ENCODE data around the gene ZYG11A. TPM values are rescaled to one million over a fixed set of nuclear protein-coding genes. Genes with fewer than 3 reads are reported as not detected.

The ZYG11A gene
- total RNA-seq, 1 donor from 2014 or later = 0.19 TPM

- H3K27me3 Mint-ChIP-seq (ENCODE audit: low read depth) = peaks cover 23% of the 10 kb centered on the region
- no peak for TF ChIP-seq CTCF (conservative IDR thresholded peaks at IDR 0.05)
- no peak overlapping the region for H3K4me3 Mint-ChIP-seq
- H3K27ac Mint-ChIP-seq (ENCODE audit: unreplicated experiment) = no peak overlapping the region
- peaks cover 5% of the 10 kb centered on the region for H3K9me3 Mint-ChIP-seq
- no peak for DNase-seq (ENCODE audit: low read depth, low spot score)
- peaks cover 3% of the 10 kb centered on the region for H3K4me1 Mint-ChIP-seq
- H3K36me3 Mint-ChIP-seq (ENCODE audit: low read depth) = peaks cover 5% of the 10 kb centered on the region
Observed at GRCh38 chr1:52915855-52916220, 73.3 kb downstream of the ZYG11A start.

- H3K9me3 Mint-ChIP-seq = peaks cover 5% of the 10 kb centered on the region
- H3K4me3 Mint-ChIP-seq = no peak overlapping the region
- no peak for DNase-seq (ENCODE audit: low read depth, low spot score)
- peaks cover 28% of the 10 kb centered on the region for H3K27me3 Mint-ChIP-seq (ENCODE audit: low read depth)
- no peak for TF ChIP-seq CTCF (conservative IDR thresholded peaks at IDR 0.05)
- H3K36me3 Mint-ChIP-seq (ENCODE audit: low read depth) = peaks cover 5% of the 10 kb centered on the region
- H3K27ac Mint-ChIP-seq (ENCODE audit: unreplicated experiment) = no peak overlapping the region
- peaks cover 3% of the 10 kb centered on the region for H3K4me1 Mint-ChIP-seq
Observed at GRCh38 chr1:52916241-52916975, 73.8 kb downstream of the ZYG11A start.

- Mint-ChIP-seq H3K27ac (ENCODE audit: unreplicated experiment) (no peak overlapping the region), H3K36me3 (ENCODE audit: low read depth) (peaks cover 5% of the 10 kb centered on the region), H3K4me3 (no peak overlapping the region), H3K9me3 (peaks cover 5% of the 10 kb centered on the region), H3K27me3 (ENCODE audit: low read depth) (peaks cover 35% of the 10 kb centered on the region), H3K4me1 (peaks cover 3% of the 10 kb centered on the region)
- no peak for TF ChIP-seq CTCF (conservative IDR thresholded peaks at IDR 0.05)
- DNase-seq (ENCODE audit: low read depth, low spot score) = no peak
Observed at GRCh38 chr1:52917156-52917555, 74.6 kb downstream of the ZYG11A start.

GRCh38 chr1:52917581-52917980 lies 75.0 kb downstream of the ZYG11A start:
- TF ChIP-seq CTCF (conservative IDR thresholded peaks at IDR 0.05) = no peak
- Mint-ChIP-seq H3K27me3 (ENCODE audit: low read depth) (peaks cover 40% of the 10 kb centered on the region), H3K4me1 (peaks cover 3% of the 10 kb centered on the region), H3K9me3 (peaks cover 5% of the 10 kb centered on the region), H3K36me3 (ENCODE audit: low read depth) (peaks cover 5% of the 10 kb centered on the region), H3K4me3 (no peak overlapping the region), H3K27ac (ENCODE audit: unreplicated experiment) (no peak overlapping the region)
- DNase-seq (ENCODE audit: low read depth, low spot score) = no peak

- Mint-ChIP-seq H3K9me3 (peaks cover 5% of the 10 kb centered on the region), H3K27me3 (ENCODE audit: low read depth) (peaks cover 46% of the 10 kb centered on the region), H3K36me3 (ENCODE audit: low read depth) (peaks cover 5% of the 10 kb centered on the region), H3K27ac (ENCODE audit: unreplicated experiment) (no peak overlapping the region), H3K4me1 (peaks cover 3% of the 10 kb centered on the region), H3K4me3 (no peak overlapping the region)
- TF ChIP-seq CTCF (conservative IDR thresholded peaks at IDR 0.05) = no peak
- no peak for DNase-seq (ENCODE audit: low read depth, low spot score)
Observed at GRCh38 chr1:52918201-52918600, 75.6 kb downstream of the ZYG11A start.
